Effector memory CD4-positive, alpha-beta T cell (primary cell): ENCODE data around the gene CDC26.
"Not testable (repeated sequence)": the region's sequence is repeated elsewhere in the genome, so short reads cannot be mapped to it uniquely, and the experiment has no call there.

Experiments
- DNase-seq, 3 donors: peaks; one replicate each; pipeline ENCODE4 v3.0.0-alpha.2; 2020
- H3K27ac ChIP-seq: 2 replicates; pipeline ENCODE4 v1.7.0; 2013; ENCODE audit warnings: mild to moderate bottlenecking, low read length, moderate library complexity; ENCODE audit not compliant: insufficient read depth, poor library complexity, severe bottlenecking
- H3K27me3 ChIP-seq: replicated peaks from 2 replicates; pipeline ENCODE4 v1.7.0; 2013; ENCODE audit warnings: mild to moderate bottlenecking, low read length; ENCODE audit not compliant: insufficient read depth, control insufficient read depth, poor library complexity, severe bottlenecking
- H3K36me3 ChIP-seq: 2 replicates; pipeline ENCODE4 v1.7.0; 2013; ENCODE audit warnings: mild to moderate bottlenecking, low read length, moderate library complexity; ENCODE audit not compliant: control insufficient read depth, insufficient read depth
- H3K4me1 ChIP-seq: 2 replicates; pipeline ENCODE4 v1.7.0; 2013; ENCODE audit warnings: low read length, mild to moderate bottlenecking; ENCODE audit not compliant: control insufficient read depth, insufficient read depth, poor library complexity, severe bottlenecking
- H3K4me3 ChIP-seq: 2 replicates; pipeline ENCODE4 v1.7.0; 2013; ENCODE audit warnings: low read length, low read depth, mild to moderate bottlenecking; ENCODE audit not compliant: insufficient read depth, poor library complexity, severe bottlenecking
- H3K9me3 ChIP-seq: 2 replicates; pipeline ENCODE4 v1.7.0; 2013; ENCODE audit warnings: mild to moderate bottlenecking, low read length, moderate library complexity; ENCODE audit not compliant: control insufficient read depth

CDC26 gene

DNA sequence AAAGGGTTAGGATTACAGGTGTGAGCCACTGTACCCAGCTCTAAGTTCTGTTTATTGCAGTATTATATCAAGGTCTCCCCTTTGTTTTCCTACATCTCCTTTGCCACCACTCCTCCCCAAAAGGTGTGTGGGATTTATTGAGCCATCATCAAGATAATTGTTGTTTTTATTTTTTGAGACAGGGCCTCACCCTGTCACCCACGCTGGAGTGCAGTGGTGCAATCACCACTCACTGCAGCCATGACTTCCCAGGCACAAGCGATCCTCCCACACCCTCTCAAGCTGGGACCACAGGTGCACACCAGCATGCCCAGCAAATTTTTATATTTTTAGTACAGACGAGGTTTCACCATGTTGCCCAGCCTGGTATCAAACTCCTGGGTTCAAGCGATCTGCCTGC, 29.5 kb downstream of the CDC26 start:
- Histone ChIP-seq H3K4me1 (no peaks in the 10 kb centered on the region), H3K27ac (no peak overlapping the region), H3K4me3 (no peak overlapping the region), H3K36me3 (no peaks in the 10 kb centered on the region), H3K9me3 (no peaks in the 10 kb centered on the region), H3K27me3 (no peaks in the 10 kb centered on the region)
- no peak for DNase-seq

GRCh38 chr9:113244556-113244955, 30.8 kb downstream of the CDC26 start:
- H3K4me1 ChIP-seq, result no peaks in the 10 kb centered on the region

DNA sequence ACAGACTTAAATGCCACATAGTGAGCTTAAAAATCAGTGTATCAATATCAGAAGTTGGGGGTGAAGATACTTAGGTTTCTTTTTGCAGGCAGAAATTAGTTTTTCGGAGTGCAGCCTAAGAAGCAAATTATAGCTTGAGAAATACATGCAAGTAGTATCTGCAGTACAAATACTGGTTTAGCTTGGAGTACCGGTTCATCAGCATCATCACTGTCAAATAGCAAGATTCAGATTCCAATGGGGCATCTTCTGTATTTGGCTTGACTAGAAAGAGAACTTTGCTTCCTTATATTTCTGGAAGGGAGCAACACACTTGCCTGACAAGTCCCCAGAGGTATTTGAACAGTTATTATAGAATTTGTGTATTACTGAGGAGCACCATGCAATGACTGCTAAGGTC, 34.2 kb downstream of the CDC26 start:
- no peak for DNase-seq
- Histone ChIP-seq H3K4me1 (no peaks in the 10 kb centered on the region), H3K27me3 (no peaks in the 10 kb centered on the region), H3K36me3 (no peaks in the 10 kb centered on the region), H3K9me3 (no peaks in the 10 kb centered on the region), H3K27ac (no peak overlapping the region), H3K4me3 (no peak overlapping the region)

More at GRCh38 chr9:113244556-113244955, 30.8 kb downstream of the CDC26 start:
- H3K27ac ChIP-seq, result no peak overlapping the region
- no peak for DNase-seq
- H3K36me3 ChIP-seq, result no peaks in the 10 kb centered on the region
- no peak overlapping the region for H3K4me3 ChIP-seq
- no peaks in the 10 kb centered on the region for H3K27me3 ChIP-seq
- no peaks in the 10 kb centered on the region for H3K9me3 ChIP-seq

GRCh38 chr9:113238859-113239232, 36.5 kb downstream of the CDC26 start:
- Histone ChIP-seq H3K36me3 (no peaks in the 10 kb centered on the region), H3K27ac (no peak overlapping the region), H3K27me3 (no peaks in the 10 kb centered on the region), H3K4me1 (no peaks in the 10 kb centered on the region), H3K4me3 (no peak overlapping the region), H3K9me3 (no peaks in the 10 kb centered on the region)
- DNase-seq, result no peak

DNA sequence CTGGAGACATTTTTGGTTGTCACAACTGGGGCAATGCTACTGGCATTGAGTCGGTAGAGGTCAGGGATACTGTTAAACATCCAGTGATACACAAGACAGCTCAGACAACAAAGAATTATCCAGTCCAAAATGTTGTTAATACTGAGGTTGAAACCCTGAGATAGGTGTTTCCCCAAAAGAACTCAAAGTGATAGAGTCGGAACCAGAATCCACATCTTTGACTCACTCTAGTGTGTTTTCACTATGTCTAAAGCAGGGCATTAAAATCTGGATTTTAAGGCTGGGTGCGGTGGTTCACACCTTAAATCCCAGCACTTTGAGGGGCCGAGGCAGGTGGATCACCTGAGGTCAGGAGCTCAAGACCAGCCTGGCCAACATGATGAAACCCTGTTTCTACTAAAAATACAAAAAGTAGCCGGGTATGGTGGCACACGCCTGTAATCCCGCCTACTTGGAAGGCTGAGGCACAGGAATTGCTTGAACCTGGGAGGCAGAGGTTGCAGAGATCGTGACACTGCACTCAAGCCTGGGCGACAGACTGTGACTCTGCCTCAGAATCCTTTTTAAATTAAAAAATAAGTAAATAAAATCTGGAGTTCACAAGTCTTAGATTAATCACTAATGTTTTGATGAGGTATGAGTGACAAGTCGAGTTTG, 37.0 kb downstream of the CDC26 start:
- Histone ChIP-seq H3K4me3 (no peak overlapping the region), H3K36me3 (no peaks in the 10 kb centered on the region), H3K27ac (no peak overlapping the region), H3K9me3 (no peaks in the 10 kb centered on the region), H3K4me1 (peaks cover 1% of the 10 kb centered on the region), H3K27me3 (no peaks in the 10 kb centered on the region)
- DNase-seq, result no peak

GRCh38 chr9:113237026-113237425, 38.3 kb downstream of the CDC26 start:
- no peak overlapping the region for H3K4me3 ChIP-seq

DNA sequence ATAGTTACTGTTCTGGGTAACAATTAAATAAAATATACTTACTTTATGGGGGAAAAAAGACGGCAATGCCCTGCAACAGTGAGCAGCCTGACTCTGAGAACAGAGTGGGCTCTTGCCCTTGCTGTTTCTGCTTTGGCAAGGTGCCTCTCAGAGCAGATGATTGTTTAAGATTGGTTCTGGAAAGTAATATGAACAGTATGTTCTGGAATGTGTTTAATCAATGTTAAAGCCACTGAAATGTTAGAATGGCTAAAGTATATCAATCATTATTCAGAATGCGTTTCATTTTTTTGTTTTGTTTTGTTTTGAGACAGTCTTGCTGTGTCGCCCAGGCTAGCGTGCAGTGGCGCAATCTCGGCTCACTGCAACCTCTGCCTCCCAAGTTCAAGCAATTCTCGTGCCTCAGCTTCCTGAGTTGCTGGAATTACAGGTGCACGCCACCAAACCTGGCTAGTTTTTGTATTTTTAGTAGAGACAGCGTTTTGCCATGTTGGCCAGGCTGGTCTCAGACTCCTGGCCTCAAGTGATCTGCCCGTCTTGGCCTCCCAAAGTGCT, 39.6 kb downstream of the CDC26 start:
- not testable (repeated sequence) for H3K4me1 ChIP-seq, H3K36me3 ChIP-seq, H3K9me3 ChIP-seq, H3K27me3 ChIP-seq, DNase-seq, H3K4me3 ChIP-seq, H3K27ac ChIP-seq

More at GRCh38 chr9:113237026-113237425, 38.3 kb downstream of the CDC26 start:
- H3K27ac ChIP-seq, result no peak overlapping the region
- no peaks in the 10 kb centered on the region for H3K27me3 ChIP-seq
- no peaks in the 10 kb centered on the region for H3K9me3 ChIP-seq
- DNase-seq, result no peak
- H3K36me3 ChIP-seq, result no peaks in the 10 kb centered on the region
- H3K4me1 ChIP-seq, result peaks cover 5% of the 10 kb centered on the region

- H3K27me3 ChIP-seq, result no peaks in the 10 kb centered on the region
Measured at GRCh38 chr9:113231701-113232100, 43.7 kb downstream of the CDC26 start.

GRCh38 chr9:113228130-113228665, 47.2 kb downstream of the CDC26 start:
- DNase-seq, result no peak
- Histone ChIP-seq H3K9me3 (no peaks in the 10 kb centered on the region), H3K36me3 (no peaks in the 10 kb centered on the region), H3K4me3 (no peak overlapping the region), H3K27ac (no peak overlapping the region), H3K27me3 (no peaks in the 10 kb centered on the region), H3K4me1 (peaks cover 3% of the 10 kb centered on the region)

More at GRCh38 chr9:113231701-113232100, 43.7 kb downstream of the CDC26 start:
- DNase-seq, result no peak
- no peaks in the 10 kb centered on the region for H3K36me3 ChIP-seq
- H3K9me3 ChIP-seq, result no peaks in the 10 kb centered on the region
- H3K4me1 ChIP-seq, result peaks cover 5% of the 10 kb centered on the region
- no peak overlapping the region for H3K27ac ChIP-seq
- H3K4me3 ChIP-seq, result no peak overlapping the region

DNA sequence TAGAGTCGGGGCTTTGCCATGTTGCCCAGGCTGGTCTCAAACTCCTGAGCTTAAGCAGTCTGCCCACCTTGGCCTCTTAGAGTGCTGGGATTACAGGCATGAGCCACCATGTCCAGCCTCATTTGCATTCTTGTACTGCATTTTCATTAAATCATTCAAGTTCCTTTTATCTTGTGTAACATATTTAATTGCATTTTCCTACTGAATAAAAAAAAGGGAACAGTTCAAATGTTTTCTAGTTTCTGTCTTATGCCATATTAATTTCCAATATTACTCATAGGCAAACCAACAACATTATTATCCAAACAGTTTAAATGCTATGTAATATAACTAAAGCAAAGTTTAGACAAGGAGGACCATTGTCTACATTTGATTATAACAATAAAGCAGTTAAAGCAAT, 47.9 kb downstream of the CDC26 start:
- Histone ChIP-seq H3K9me3 (no peaks in the 10 kb centered on the region), H3K27me3 (no peaks in the 10 kb centered on the region), H3K4me1 (no peaks in the 10 kb centered on the region), H3K36me3 (no peaks in the 10 kb centered on the region), H3K27ac (no peak overlapping the region), H3K4me3 (no peak overlapping the region)
- no peak for DNase-seq
